Nephron (organoid): ENCODE data around the gene CD101.

Experiments
- H3K27ac Mint-ChIP-seq, 3 experiments: 2 replicates each; pipeline ENCODE4 v1.8.0; 2020; ENCODE audit warnings: mixed read lengths in 3 of 3, mild to moderate bottlenecking in 2 of 3, moderate library complexity in 1 of 3
- H3K27me3 Mint-ChIP-seq: 2 replicates; pipeline ENCODE4 v1.8.0; 2021; ENCODE audit warnings: low read depth, mild to moderate bottlenecking, moderate library complexity, mixed read lengths
- H3K36me3 Mint-ChIP-seq: 2 replicates; pipeline ENCODE4 v1.8.0; 2020; ENCODE audit warnings: low read depth, mixed read lengths
- H3K4me1 Mint-ChIP-seq: 2 replicates; pipeline ENCODE4 v1.8.0; 2020; ENCODE audit warnings: mixed read lengths
- H3K4me3 Mint-ChIP-seq, 3 experiments: 2 replicates each; pipeline ENCODE4 v1.8.0; 2020; ENCODE audit warnings: mild to moderate bottlenecking in 3 of 3, mixed read lengths in 3 of 3, moderate library complexity in 2 of 3
- H3K9me3 Mint-ChIP-seq: 2 replicates; pipeline ENCODE4 v1.8.0; 2020; ENCODE audit warnings: mixed read lengths
- TF ChIP-seq, protein P1 (sequence below), 3 experiments: fragments of 200-600 bp; sonication (generic); IDR thresholded peaks; one replicate each; pipeline ENCODE4 v1.5.0; 2021; ENCODE audit warnings: antibody characterized with exemption in 3 of 3; ENCODE audit not compliant: unreplicated experiment in 3 of 3

Gene CD101

GRCh38 chr1:117069220-117069844 lies 67.8 kb downstream of the CD101 start:
- TF ChIP-seq, protein P1, sequence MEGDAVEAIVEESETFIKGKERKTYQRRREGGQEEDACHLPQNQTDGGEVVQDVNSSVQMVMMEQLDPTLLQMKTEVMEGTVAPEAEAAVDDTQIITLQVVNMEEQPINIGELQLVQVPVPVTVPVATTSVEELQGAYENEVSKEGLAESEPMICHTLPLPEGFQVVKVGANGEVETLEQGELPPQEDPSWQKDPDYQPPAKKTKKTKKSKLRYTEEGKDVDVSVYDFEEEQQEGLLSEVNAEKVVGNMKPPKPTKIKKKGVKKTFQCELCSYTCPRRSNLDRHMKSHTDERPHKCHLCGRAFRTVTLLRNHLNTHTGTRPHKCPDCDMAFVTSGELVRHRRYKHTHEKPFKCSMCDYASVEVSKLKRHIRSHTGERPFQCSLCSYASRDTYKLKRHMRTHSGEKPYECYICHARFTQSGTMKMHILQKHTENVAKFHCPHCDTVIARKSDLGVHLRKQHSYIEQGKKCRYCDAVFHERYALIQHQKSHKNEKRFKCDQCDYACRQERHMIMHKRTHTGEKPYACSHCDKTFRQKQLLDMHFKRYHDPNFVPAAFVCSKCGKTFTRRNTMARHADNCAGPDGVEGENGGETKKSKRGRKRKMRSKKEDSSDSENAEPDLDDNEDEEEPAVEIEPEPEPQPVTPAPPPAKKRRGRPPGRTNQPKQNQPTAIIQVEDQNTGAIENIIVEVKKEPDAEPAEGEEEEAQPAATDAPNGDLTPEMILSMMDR (IDR thresholded peaks at IDR 0.05; ENCODE audit: unreplicated experiment in 3 of 3) = no peak
- H3K4me1 Mint-ChIP-seq = peaks cover 48% of the 10 kb centered on the region
- H3K27me3 Mint-ChIP-seq = peaks cover 4% of the 10 kb centered on the region

DNA sequence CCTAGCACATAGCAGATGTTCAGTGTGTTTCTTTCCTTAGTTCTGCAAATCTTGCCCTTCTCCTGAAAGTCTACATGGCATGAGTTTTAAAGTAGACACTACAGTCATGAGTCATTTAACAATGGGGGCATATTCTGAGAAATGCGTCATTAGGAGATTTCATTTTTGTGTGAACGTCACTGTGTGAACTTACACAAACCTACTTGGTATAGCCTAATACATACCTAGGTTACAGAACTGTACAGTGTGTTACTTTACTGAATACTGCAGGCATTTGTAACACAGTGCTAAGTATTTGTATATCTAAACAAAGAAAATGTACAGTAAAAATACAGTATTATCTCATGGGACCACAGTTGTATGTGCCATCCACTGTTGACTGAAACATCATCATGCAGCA lies 68.6 kb downstream of the CD101 start:
- Mint-ChIP-seq H3K4me1 (peaks cover 48% of the 10 kb centered on the region), H3K9me3 (no peaks in the 10 kb centered on the region), H3K27ac (no peak overlapping the region), H3K4me3 (no peak overlapping the region), H3K36me3 (peaks cover 5% of the 10 kb centered on the region), H3K27me3 (peaks cover 4% of the 10 kb centered on the region)
- TF ChIP-seq, protein P1 (IDR thresholded peaks at IDR 0.05; ENCODE audit: unreplicated experiment in 3 of 3) = no peak

More at GRCh38 chr1:117069220-117069844, 67.8 kb downstream of the CD101 start:
- Mint-ChIP-seq H3K4me3 (no peak overlapping the region), H3K9me3 (no peaks in the 10 kb centered on the region), H3K27ac (no peak overlapping the region), H3K36me3 (no peaks in the 10 kb centered on the region)

- Mint-ChIP-seq H3K27me3 (peaks cover 3% of the 10 kb centered on the region), H3K36me3 (peaks cover 42% of the 10 kb centered on the region), H3K9me3 (no peaks in the 10 kb centered on the region), H3K4me1 (peaks cover 11% of the 10 kb centered on the region), H3K27ac (no peak overlapping the region), H3K4me3 (no peak overlapping the region)
- TF ChIP-seq, protein P1 (IDR thresholded peaks at IDR 0.05; ENCODE audit: unreplicated experiment in 3 of 3) = no peak
Observed at GRCh38 chr1:117076648-117077047, 75.1 kb downstream of the CD101 start.

DNA sequence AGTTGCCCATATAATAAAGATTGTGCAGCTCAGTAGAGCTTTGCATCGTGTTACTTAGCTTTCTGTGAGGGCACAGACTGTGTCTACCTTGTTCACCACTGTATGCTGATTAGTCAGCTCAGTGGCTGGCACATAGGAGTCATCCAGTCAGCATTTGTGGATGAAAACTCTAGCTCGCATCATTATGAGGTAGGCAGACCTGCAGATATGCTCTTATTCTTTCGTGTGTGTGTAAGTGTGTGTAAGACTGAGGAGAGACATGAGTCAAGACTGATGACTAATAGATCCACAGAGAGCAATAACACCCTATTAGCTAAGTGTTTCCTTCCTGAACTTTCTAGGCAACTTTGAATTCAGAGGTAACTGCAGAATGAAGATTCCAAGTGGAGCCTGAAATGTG lies 75.7 kb downstream of the CD101 start:
- TF ChIP-seq, protein P1 (IDR thresholded peaks at IDR 0.05; ENCODE audit: unreplicated experiment in 3 of 3) = no peak
- Mint-ChIP-seq H3K4me3 (no peak overlapping the region), H3K27me3 (no peaks in the 10 kb centered on the region), H3K27ac (no peak overlapping the region), H3K9me3 (no peaks in the 10 kb centered on the region), H3K36me3 (peaks cover 46% of the 10 kb centered on the region), H3K4me1 (peaks cover 6% of the 10 kb centered on the region)

DNA sequence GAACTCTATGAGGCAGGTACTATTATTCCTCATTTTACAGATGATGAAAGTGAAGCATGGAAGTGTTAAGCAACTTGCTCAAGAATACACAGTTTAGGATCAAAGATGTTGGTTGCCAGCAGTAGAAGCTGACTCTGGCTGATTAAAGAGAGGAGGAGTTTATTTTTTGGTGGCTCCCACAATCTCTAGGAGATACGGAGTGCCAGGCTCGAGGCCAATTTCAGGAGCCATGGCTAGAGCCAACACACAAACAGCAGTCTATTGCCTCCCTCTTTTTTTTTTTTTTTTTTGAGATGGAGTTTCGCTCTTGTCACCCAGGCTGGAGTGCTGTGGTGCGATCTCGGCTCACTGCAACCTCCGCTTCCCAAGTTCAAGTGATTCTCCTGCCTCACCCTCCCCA lies 78.2 kb downstream of the CD101 start:
- peaks cover 58% of the 10 kb centered on the region for H3K36me3 Mint-ChIP-seq
- H3K4me3 Mint-ChIP-seq = no peak overlapping the region
- no peak overlapping the region for H3K27ac Mint-ChIP-seq
- TF ChIP-seq, protein P1 (IDR thresholded peaks at IDR 0.05; ENCODE audit: unreplicated experiment in 3 of 3) = no peak
- no peaks in the 10 kb centered on the region for H3K4me1 Mint-ChIP-seq
- H3K9me3 Mint-ChIP-seq = no peaks in the 10 kb centered on the region
- no peaks in the 10 kb centered on the region for H3K27me3 Mint-ChIP-seq

- no peak overlapping the region for H3K27ac Mint-ChIP-seq
- H3K9me3 Mint-ChIP-seq = no peaks in the 10 kb centered on the region
- no peak overlapping the region for H3K4me3 Mint-ChIP-seq
- H3K27me3 Mint-ChIP-seq = no peaks in the 10 kb centered on the region
- peaks cover 33% of the 10 kb centered on the region for H3K36me3 Mint-ChIP-seq
- H3K4me1 Mint-ChIP-seq = no peaks in the 10 kb centered on the region
- TF ChIP-seq, protein P1 (IDR thresholded peaks at IDR 0.05; ENCODE audit: unreplicated experiment in 3 of 3) = no peak
Observed at GRCh38 chr1:117084231-117084630, 82.7 kb downstream of the CD101 start.
